Activated CD8-positive, alpha-beta T cell treated with anti-CD3 and anti-CD28 coated beads for 36 hours (primary cell): Measurements from ENCODE around the gene DPM1. TPM values are rescaled to one million over a fixed set of nuclear protein-coding genes. Genes with fewer than 3 reads are reported as not detected.

Experiments used
- ATAC-seq: fragments of 200-7000 bp; cut with Tn5 transposase; one replicate; pipeline ENCODE4 v1.10.0; 2021; ENCODE audit warnings: mild to moderate bottlenecking, moderate library complexity
- CTCF ChIA-PET: fragments of 350-600 bp; sonication (Branson Sonifier 250); formaldehyde crosslinking; loops from one replicate; lab custom pipeline; 2021; ENCODE audit warnings: antibody characterized with exemption; lab: Charles Lee
- POLR2A ChIA-PET: fragments of 350-600 bp; sonication (Branson Sonifier 250); formaldehyde crosslinking; loops from one replicate; lab custom pipeline; 2021; ENCODE audit warnings: antibody characterized with exemption; lab: Charles Lee
- DNase-seq: peaks from one replicate; pipeline ENCODE4 v3.0.0-alpha.2; 2020
- H3K27ac Mint-ChIP-seq: one replicate; pipeline ENCODE4 v1.8.0; 2021; ENCODE audit warnings: mild to moderate bottlenecking, mixed read lengths
- H3K27me3 Mint-ChIP-seq: one replicate; pipeline ENCODE4 v1.8.0; 2021; ENCODE audit warnings: mixed read lengths
- H3K36me3 Mint-ChIP-seq: one replicate; pipeline ENCODE4 v1.8.0; 2021; ENCODE audit warnings: low read depth, mixed read lengths
- H3K4me1 Mint-ChIP-seq: one replicate; pipeline ENCODE4 v1.8.0; 2021; ENCODE audit warnings: low read depth, mixed read lengths
- H3K4me3 Mint-ChIP-seq: one replicate; pipeline ENCODE4 v1.8.0; 2021; ENCODE audit warnings: mild to moderate bottlenecking, moderate library complexity, mixed read lengths
- H3K9me3 Mint-ChIP-seq: one replicate; pipeline ENCODE4 v1.8.0; 2021; ENCODE audit warnings: mixed read lengths
- intact Hi-C: fragments of 100-400 bp; cut with micrococcal nuclease; formaldehyde crosslinking; loops from one replicate; pipeline ENCODE4 v1.10.0; 2022
- total RNA-seq, 2 experiments: library from RNA; stranded (reverse); gene quantifications; one replicate each; pipeline ENCODE4 v1.2.3, GENCODE V29; 2021
- TF ChIP-seq, protein P1 (sequence below): fragments of 200-600 bp; IDR thresholded peaks from one replicate; pipeline ENCODE4 v1.8.0; 2022; ENCODE audit warnings: antibody characterized with exemption, mild to moderate bottlenecking

DPM1 gene
- total RNA-seq, 2 experiments from 2014 or later: 66.6 to 75.4 TPM

DNA sequence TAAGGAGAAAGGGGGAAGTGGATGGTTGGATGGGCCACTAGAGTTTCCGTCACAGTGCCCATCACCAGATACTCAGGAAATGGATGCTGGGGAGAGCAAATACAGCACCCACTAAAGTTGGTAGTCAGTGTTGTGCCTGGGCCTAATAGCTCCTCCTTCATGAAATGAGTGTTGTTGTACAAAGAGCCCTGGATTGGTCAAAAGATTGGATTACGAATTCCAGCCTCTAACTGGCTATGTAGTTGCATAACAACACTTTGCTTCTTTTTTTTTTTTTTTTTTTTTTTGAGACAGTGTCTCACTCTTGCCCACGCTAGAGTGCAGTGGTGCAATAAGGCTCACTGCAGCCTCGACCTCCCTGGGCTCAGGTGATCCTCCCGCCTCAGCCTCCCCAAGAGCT is 37.2 kb upstream of the DPM1 start:
- H3K4me3 Mint-ChIP-seq: no peak overlapping the region
- H3K27me3 Mint-ChIP-seq: peaks cover 5% of the 10 kb centered on the region
- H3K4me1 Mint-ChIP-seq: no peaks in the 10 kb centered on the region
- intact Hi-C loops: no loop called here
- TF ChIP-seq, protein P1, sequence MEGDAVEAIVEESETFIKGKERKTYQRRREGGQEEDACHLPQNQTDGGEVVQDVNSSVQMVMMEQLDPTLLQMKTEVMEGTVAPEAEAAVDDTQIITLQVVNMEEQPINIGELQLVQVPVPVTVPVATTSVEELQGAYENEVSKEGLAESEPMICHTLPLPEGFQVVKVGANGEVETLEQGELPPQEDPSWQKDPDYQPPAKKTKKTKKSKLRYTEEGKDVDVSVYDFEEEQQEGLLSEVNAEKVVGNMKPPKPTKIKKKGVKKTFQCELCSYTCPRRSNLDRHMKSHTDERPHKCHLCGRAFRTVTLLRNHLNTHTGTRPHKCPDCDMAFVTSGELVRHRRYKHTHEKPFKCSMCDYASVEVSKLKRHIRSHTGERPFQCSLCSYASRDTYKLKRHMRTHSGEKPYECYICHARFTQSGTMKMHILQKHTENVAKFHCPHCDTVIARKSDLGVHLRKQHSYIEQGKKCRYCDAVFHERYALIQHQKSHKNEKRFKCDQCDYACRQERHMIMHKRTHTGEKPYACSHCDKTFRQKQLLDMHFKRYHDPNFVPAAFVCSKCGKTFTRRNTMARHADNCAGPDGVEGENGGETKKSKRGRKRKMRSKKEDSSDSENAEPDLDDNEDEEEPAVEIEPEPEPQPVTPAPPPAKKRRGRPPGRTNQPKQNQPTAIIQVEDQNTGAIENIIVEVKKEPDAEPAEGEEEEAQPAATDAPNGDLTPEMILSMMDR: no peak
- DNase-seq: no peak
- no peaks in the 10 kb centered on the region for H3K36me3 Mint-ChIP-seq
- no peaks in the 10 kb centered on the region for H3K9me3 Mint-ChIP-seq
- CTCF ChIA-PET: interaction anchor here (1.4 to 4.9 kb wide), 3 partner anchors 9 to 311 kb away, joined by 4 to 27 read pairs (median 6); no protein-coding TSS in a partner anchor
- no peak overlapping the region for H3K27ac Mint-ChIP-seq
- POLR2A ChIA-PET: no interaction called here
- no peak for ATAC-seq

DNA sequence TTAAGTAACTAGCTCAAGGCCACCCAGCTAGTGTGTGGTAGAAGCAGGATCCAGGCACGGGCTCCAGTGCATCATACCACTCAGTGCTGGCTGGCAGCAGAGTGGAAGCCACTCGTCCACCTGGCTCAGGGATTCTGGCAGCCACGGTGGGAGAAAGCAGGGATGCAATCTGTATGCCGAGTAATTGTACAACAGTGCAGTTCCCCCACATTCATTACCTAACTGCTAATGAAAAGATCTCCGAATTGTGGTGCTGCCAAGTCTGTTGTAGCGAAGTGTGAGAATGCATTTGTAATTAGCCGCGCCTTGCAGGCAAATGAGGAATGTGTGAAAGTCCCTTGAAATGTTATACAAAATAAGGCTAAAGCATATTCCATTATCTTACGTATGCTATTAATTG is 35.5 kb upstream of the DPM1 start:
- Mint-ChIP-seq H3K4me1 (no peaks in the 10 kb centered on the region), H3K9me3 (no peaks in the 10 kb centered on the region), H3K27me3 (peaks cover 4% of the 10 kb centered on the region), H3K27ac (no peak overlapping the region), H3K36me3 (no peaks in the 10 kb centered on the region), H3K4me3 (no peak overlapping the region)
- ChIA-PET POLR2A (no interaction called here), CTCF (interaction anchor here (0.9 to 8.6 kb wide), 7 partner anchors 12 to 603 kb away, joined by 3 to 210 read pairs (median 6); no protein-coding TSS in a partner anchor)
- intact Hi-C loops: no loop called here
- ATAC-seq (no peak), DNase-seq (no peak)
- TF ChIP-seq, protein P1: no peak

DNA sequence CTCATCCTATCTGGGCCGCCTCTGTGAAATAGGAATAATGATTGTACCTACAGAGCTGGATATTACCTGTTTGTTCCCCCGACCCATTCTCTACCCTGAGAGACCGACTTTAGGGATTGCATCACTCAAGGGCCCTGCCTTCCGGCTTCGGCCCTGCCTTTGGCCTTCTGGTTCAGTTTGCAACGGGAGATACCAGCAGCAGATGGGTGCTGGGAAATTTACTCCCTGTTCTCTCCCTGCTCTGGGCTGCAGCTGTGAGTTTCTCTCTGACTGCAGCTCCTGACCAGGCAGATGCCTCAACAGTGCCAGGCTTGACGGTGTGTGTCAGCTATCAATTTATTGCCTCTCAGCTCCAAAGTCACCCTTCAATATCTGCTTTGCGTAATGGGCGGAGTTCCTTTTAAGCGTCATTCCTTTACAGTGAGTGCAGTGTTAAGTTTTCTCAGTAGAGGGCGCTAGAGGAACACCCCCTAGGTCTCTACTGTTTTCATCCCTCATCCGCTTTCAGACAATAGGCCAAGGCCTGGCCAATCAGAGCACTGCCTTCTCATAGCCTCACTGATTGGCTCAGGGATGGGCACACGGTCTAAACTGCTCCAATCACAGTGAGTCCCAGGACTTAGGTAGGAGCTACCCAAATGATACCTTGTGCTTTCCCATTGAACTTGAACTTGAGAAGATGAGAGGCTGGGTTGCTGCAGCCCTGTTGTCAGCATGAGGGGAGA is 34.6 kb upstream of the DPM1 start:
- TF ChIP-seq, protein P1: peak; percentile 89
- peak; percentile 100 for ATAC-seq
- Mint-ChIP-seq H3K36me3 (no peaks in the 10 kb centered on the region), H3K9me3 (no peaks in the 10 kb centered on the region), H3K27ac (no peak overlapping the region), H3K27me3 (no peaks in the 10 kb centered on the region), H3K4me3 (no peak overlapping the region), H3K4me1 (no peaks in the 10 kb centered on the region)
- intact Hi-C loops: no loop called here
- DNase-seq: peak; percentile 74
- ChIA-PET POLR2A (interaction anchor here (1.4 kb wide), 1 partner anchor 25 kb away, joined by 4 read pairs; no protein-coding TSS in a partner anchor), CTCF (interaction anchor here (0.6 to 8.6 kb wide), 24 partner anchors 9 to 633 kb away, joined by 3 to 210 read pairs (median 4); no protein-coding TSS in a partner anchor)

DNA sequence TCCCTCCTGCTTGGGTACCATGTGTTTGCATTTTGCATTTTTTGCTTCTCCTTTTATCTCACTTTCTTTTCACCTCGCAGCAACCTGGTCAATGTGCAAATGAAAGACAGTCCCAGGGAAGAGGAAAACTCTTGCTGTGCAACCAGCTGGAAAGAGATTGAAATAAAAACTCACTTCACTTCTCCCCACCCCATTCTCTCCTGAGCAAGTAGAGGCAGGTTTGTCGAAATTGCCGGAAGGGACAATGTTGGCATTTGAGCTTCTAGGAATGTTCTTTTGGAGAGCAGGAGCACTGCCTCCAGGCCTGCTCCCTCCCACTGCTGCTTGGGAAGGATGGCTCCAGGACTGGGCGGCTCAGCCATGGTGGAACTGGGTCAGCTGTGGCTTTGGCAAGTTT is 34.0 kb upstream of the DPM1 start:
- ATAC-seq: no peak
- no peaks in the 10 kb centered on the region for H3K4me1 Mint-ChIP-seq
- ChIA-PET POLR2A (interaction anchor here (1.4 kb wide), 1 partner anchor 25 kb away, joined by 4 read pairs; no protein-coding TSS in a partner anchor), CTCF (interaction anchor here (0.6 to 8.6 kb wide), 18 partner anchors 9 to 633 kb away, joined by 3 to 210 read pairs (median 4); no protein-coding TSS in a partner anchor)
- no peak overlapping the region for H3K27ac Mint-ChIP-seq
- peaks cover 2% of the 10 kb centered on the region for H3K27me3 Mint-ChIP-seq
- no peaks in the 10 kb centered on the region for H3K36me3 Mint-ChIP-seq
- H3K4me3 Mint-ChIP-seq: no peak overlapping the region
- no peaks in the 10 kb centered on the region for H3K9me3 Mint-ChIP-seq
- no peak for DNase-seq
- intact Hi-C loops: no loop called here
- TF ChIP-seq, protein P1: no peak

DNA sequence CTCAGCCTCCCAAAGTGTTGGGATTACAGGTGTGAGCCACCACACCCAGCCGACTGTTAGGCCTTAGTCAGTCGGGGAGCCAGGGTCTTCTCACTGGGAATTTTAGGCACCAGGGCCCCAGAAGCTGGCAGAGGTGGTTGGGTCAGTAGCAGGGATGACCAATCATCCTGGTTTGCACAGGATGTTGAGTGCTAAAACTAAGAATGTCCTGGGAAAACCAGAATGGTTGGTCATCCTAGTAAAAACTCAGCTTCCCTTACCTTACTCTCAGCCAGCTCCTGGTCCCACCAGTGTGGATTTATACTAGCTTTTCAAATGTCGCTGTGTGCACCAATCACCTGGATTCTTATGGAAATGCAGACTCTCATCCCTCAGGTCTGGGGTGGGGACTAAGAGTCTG is 32.7 kb upstream of the DPM1 start:
- intact Hi-C loops: no loop called here
- ATAC-seq: no peak
- ChIA-PET CTCF (interaction anchor here (2.1 to 8.6 kb wide), 3 partner anchors 9 to 322 kb away, joined by 7 to 210 read pairs (median 39); no protein-coding TSS in a partner anchor), POLR2A (no interaction called here)
- Mint-ChIP-seq H3K9me3 (no peaks in the 10 kb centered on the region), H3K4me1 (no peaks in the 10 kb centered on the region), H3K4me3 (no peak overlapping the region), H3K36me3 (no peaks in the 10 kb centered on the region), H3K27me3 (peaks cover 11% of the 10 kb centered on the region), H3K27ac (no peak overlapping the region)
- TF ChIP-seq, protein P1: no peak
- DNase-seq: no peak
